Cardiac atrium fibroblast (primary cell): ENCODE measurements around the gene C4orf17. TPM values are rescaled to one million over a fixed set of nuclear protein-coding genes. Genes with fewer than 3 reads are reported as not detected.

ENCODE experiments used
- total RNA-seq: library from RNA; depleted of rRNA; stranded (reverse); fragments of >200 nt; gene quantifications from 2 replicates; pipeline ENCODE4 v1.2.3, GENCODE V29; 2015

The C4orf17 gene
- total RNA-seq, result not detected in 2 replicates

DNA sequence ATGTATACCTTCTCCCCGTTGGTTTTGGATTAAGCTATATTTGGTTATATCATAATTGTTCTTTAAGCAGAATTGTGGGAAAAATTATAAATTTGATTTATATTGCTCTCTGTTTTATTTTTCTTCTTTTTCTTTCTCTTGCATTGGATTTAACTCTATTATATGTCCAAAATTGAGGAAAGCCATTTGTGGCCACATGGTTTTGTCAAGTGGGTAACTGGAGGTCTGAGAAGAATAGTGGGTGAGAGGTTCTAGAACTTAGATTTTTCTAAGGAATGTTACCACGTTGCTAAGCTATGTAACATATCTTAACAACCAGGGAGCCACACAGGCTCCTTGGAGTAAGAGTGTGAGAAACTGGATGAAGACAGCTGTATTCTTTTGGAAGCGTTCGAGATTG lies at the start of gene C4orf17:
Gene C4orf17, plus strand, starts transcription at position 301 of the 400 bp plus-strand sequence. CDS start 2,061 bp downstream, outside the sequence.

DNA sequence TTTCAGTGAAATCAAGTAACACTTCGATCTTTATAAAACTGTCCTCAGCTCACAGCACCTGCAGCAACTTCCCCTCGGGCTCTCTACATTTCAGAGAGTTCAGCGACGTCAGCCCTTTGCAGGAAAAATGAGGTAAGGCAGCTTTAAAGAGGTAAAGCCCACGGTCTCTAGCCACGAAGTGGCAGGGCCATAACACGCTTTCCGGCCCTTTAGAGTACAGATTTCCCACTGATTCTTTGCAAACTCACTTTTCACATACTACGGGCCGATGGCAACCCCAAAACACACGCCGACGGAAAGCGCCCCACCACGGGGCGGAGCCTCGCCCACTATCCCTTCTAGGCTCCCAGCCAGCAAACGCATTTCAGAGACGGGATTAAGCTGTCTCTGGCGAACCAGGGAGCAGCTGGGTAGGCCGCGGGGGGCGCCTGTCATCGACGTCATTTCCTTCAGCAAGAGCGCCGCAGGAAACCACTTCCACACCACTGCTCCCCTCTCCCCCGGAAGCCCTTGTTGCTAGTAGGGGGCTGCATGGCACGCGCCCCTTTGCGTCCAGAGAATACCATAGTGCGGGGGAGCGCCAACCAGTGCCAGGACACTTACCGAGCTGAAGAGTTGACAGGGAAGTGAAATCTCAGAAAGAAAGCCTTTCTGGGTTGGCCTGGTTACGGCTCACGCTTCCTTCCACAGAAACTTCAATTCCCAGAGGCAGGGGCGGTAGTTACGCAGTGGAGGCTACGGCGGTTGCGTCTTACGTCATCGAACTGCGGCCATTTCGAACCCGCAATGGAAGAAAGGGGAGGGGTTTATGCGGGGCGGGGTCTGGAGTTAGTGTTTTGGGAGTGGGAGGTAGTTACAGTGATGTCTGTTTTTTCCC lies 52.7 kb downstream of the C4orf17 start, which contains the start of gene TRMT10A:
Gene TRMT10A, minus strand, starts transcription at position 730 of the 877 bp plus-strand sequence. CDS start 4,701 bp downstream, outside the sequence.

DNA sequence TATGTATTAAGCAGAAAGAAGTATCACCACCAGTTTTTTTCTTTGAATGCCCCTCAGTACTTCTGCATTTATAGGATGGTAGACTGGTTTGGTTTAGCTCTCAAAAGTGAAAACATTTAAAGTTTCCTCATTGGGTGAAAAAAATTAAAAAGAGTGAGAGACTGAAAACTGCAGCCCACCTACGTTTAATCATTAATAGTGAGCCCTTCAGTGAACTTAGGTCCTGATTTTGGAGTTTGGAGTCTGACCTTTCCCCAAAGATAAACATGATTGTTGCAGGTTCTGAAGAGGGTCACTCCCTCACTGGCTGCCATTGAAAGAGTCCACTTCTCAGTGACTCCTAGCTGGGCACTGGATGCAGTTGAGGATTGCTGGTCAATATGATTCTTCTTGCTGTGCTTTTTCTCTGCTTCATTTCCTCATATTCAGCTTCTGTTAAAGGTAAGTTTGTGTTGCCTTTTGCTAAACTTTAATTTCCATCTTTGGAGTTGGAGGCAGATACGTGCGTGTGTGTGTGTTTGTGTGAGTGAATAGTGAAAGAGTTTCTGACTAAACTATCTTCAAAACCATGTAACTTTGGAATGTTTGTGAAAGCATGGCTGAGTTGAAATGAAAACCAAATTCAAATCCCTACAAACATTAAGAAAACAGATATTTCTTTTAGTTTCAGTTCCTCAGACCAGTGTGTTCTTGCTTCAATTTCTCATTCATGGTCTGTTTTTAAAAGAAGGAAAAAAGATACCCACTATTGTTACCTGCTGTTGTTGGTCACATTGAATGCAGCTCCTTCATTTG lies 63.9 kb downstream of the C4orf17 start, which contains the start of gene MTTP:
Gene MTTP, plus strand, starts transcription at position 295 of the 795 bp plus-strand sequence. Its CDS starts 86 bp downstream, at position 381.

Other genes with a start within 250 kb of the C4orf17 start
- gene ADH1A, start 220.0 kb upstream of the C4orf17 start, total RNA-seq, result not detected in 2 replicates
- gene ADH1B, start 189.6 kb upstream of the C4orf17 start, total RNA-seq, result 31.3 and 59.8 TPM in 2 replicates
- 0.54 and 1.3 TPM in 2 replicates for gene ADH1C, start 158.3 kb upstream of the C4orf17 start, total RNA-seq
- not detected in 2 replicates for gene ADH7, start 75.7 kb upstream of the C4orf17 start, total RNA-seq
- 2.8 and 5.1 TPM in 2 replicates for gene TRMT10A, start 53.0 kb downstream of the C4orf17 start, total RNA-seq
- gene MTTP, start 63.8 kb downstream of the C4orf17 start, total RNA-seq, result not detected in 2 replicates
- gene C4orf54, start 146.8 kb downstream of the C4orf17 start, total RNA-seq, result not detected in 2 replicates